DMS53 treated with DMSO at 0.1 percent for 48 hours (cell line): Measurements from ENCODE around the gene CACTIN.
A peak's percentile ranks its signal among the peaks of the same experiment; 100 is the strongest.

Source experiments
- DNase-seq: peaks from one replicate; lab custom pipeline; 2025; ENCODE audit not compliant: unreplicated experiment; lab: John Stamatoyannopoulos, UW

The CACTIN gene

DNA sequence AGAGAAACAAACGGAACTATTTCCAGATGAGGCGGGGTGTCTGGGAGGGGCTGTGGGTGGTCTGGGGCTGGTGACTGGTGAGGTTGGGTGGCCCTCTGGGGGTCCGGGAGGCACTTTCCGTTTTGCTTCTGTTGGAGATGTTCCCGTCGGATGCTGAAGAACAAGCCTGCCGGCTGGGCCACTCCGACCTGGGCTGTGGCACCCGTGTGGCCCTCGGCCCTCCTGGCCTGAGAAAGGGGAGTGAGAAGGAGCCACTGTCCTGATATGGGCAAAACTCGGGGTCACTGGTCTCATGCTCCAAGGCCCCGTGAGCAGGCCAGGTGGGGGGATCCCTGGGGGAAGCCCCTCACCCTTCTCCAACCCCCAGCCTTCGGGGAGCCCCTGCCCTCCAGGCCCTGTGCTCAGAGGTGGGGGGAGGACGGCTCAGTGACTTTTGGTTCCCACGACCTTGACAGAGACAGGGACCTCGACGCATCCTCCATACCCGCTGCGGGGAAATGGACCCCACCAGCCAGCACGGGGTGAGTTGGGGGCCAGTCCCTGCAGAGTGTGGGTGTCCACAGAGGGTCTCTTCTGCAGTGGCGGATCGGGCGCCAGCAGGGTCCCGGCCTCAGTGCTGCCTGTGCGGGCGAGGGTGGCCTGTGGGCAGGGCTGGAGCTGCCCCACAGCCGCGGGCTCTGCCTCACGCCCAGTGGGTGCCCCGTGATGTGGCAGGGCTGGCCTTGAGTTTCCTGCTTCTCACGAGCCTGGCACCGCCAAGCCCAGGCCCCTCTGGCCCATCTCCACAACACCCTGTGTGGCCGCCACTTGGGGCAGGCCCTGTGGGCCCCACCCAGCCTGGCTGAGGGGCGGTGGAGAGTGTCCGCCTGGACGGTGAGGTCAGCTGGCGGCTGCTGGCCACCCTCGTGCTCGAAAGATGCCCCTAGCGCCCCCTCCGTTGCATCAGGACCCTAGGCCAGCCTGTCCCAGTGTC is 15.6 kb downstream of the CACTIN start:
- no peak for DNase-seq

- no peak for DNase-seq
Observed at GRCh38 chr19:3609779-3610719, 16.5 kb downstream of the CACTIN start.

- DNase-seq: no peak
Observed at GRCh38 chr19:3608750-3609322, 17.8 kb downstream of the CACTIN start.

DNA sequence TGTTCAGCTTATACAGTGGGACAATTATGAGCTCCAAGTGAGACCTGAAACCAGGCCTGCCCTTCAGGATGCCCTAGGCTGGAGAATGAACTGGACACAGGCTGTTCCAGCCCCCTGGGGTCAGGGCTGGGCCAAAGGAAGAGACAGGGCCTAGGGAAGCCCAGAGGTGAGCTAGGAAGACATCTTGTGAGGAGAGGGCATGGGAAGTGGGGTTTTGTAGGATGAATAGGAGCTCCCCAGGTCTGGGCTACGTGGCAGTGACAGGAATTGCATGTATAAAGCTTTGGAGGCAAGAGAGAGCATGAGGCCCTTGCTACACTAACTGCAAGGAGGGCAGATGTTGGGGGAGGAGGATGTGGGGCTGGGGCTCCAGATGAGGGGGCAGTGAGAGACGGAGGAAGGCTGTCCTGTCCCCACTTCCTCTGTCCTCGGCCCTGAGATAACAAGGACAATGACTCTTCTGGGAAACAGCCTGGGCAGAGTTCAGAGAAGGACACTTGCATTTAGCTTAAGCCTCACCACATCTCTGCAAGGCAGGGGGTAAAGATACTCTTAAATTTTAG is 18.4 kb downstream of the CACTIN start:
- no peak for DNase-seq

GRCh38 chr19:3607303-3608078 is 19.1 kb downstream of the CACTIN start:
- no peak for DNase-seq

- DNase-seq: no peak
Observed at GRCh38 chr19:3606690-3607289, 19.8 kb downstream of the CACTIN start, which contains the start of gene TBXA2R. Gene TBXA2R (minus strand): TSS chr19:3606875. CDS start chr19:3600634, 6,241 bp downstream.

DNA sequence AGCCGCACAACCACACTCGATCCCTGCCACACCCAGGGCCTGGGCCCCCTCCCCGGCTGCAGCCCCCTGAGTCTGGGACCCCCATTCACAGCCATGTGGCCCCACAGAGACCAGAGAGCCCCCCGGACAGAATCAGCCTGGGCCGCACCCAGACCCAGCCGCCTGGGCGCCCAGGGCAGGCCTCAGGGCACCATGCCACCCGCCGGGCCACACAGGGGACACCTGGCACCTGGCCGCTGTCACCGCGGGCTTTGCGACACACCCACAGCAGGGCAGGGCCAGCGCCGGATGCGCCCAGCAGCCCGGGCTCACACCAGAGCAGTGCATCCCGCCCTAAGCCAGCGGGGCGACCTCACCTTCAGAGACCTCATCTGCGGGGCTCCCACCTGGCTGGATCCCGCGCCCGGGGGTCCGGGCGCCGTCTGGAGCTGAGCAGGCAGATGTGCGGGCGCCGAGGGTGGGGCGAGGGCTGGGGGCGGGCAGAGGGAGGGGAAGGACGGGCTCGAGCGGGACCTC is 20.4 kb downstream of the CACTIN start:
- peak; percentile 20 for DNase-seq

DNA sequence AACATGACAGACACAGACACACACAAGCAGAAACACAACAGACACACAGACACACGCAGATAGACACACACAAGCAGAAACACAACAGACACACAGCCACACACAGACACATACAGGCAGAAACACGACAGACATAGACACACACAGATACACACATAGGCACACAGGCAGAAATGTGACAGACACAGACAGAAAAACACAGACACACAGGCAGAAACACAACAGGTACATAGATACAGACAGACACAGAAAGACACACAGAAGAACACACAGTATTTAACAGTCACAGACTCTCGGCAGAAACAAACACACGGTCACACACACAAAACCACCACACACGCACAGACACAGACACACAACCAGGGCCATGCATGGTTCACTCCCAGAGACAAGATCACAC is 20.8 kb downstream of the CACTIN start:
- no peak for DNase-seq

DNA sequence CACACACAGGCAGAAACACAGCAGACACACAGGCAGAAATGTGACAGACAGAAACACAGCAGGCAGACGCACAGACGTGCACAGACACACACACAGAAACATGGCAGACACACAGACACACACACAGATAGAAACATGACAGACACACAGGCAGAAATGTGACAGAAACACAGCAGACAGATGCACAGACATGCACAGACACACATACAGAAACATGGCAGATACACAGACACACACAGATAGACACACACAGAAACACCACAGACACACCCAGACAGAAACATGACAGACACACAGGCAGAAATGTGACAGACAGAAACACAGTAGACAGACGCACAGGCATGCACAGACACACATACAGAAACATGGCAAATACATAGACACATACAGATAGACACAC is 21.2 kb downstream of the CACTIN start:
- no peak for DNase-seq

DNA sequence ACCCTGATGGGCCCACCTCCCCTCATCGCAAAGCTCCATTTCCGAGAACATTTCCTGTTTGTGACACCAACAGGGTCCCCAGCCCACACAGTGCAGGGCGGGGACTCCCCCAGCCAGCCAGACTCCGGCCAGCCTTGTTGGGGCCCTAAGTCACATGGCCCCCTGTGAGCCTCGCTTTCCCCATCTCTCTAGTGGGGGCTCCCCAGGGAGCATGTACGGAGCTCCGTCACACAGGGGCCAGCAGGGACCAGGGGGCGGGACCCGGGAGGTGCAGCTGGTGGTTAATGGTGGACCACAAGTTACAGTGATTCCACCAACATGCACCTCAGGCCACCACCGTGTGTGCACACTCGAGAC is 21.6 kb downstream of the CACTIN start:
- no peak for DNase-seq

- DNase-seq: no peak
Observed at GRCh38 chr19:3604227-3604986, 22.2 kb downstream of the CACTIN start.

GRCh38 chr19:3603121-3603811 is 23.3 kb downstream of the CACTIN start:
- no peak for DNase-seq

GRCh38 chr19:3601021-3601420 is 25.6 kb downstream of the CACTIN start:
- no peak for DNase-seq

DNA sequence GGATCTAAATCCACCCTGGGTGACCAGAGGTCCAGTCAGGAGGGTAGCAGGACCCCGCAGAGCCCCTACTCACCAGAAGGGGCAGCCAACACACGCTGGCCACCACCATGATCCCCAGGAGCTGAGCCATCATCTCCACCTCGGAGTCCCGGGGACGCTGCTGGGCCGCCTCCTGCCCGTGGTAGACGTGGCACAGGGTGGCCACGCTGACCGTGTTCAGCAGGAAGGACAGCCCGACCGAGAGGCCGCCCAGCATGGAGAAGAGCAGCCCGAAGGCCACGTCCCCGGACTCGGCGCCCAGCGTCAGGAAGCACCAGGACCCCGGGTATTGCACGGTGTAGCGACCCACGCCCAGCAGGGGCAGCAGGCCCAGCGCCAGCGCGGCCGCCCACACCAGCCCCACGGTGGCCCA is 26.8 kb downstream of the CACTIN start:
- no peak for DNase-seq

DNA sequence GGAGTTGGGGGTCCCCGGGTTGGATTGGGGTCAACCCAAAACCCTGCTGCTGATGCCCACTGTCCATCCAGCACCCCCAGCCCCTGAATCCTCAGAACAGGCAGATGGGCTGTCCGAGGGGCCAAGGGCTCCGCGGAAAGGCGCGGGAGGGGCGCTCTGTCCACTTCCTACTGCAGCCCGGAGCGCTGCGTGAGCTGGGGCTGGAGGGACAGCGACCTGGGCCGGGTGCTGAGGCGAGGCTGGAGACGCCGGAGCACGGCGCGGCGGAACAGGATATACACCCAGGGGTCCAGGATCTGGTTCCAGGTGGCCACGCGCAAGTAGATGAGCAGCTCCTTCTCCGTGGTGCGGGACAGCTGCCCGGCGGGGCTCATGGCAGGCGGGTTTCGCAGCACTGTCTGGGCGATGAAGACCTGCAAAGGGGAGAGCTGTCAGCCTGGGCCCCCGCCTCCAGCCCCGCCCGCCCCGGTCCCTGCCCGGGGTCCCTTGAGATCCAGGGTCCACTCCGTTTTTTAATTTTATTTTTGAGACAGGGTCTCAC is 31.0 kb downstream of the CACTIN start:
- no peak for DNase-seq

GRCh38 chr19:3593156-3593555 is 33.4 kb downstream of the CACTIN start:
- DNase-seq: no peak

DNA sequence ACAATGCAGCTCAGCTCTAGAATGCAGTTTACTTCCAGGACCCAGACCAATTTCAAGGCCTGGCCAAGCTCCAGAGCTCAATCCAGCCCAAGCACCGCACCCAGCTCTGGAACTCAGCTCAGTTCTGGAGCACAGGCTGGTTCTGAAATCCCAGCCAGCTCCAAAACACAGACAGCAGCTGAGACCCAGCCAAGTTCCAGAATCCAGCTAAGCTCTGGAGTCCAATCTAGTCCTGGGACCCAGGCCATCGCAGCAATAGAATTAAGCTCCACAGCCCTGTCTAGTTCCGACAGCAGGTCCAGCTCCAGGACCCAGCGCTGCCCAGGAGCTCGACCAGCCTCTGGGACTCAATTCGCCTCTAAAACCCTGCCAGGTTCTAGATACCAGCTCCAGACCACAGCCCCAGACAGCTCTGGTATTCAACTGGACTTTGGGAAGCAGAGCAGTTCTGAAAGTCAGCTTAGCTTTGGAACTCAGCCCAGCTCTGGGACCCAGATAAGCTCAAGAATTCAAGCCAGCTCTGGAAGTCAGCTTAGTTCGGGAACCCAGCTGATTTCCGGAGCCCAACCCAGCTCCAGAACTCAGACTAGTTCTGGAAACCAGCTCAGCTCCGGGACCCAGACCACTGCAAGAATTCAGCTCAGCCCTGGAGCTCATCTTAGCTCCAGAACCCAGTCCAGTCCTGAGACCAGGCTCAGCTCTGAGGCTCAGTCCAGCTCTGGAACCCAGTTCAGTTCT is 34.5 kb downstream of the CACTIN start:
- no peak for DNase-seq
